ENCODE results near the gene SOX6.

GRCh38 chr11:15987046-15987445, 369.3 kb downstream of the SOX6 start:
- TF ChIP-seq EP300 (IDR thresholded peaks at IDR 0.05; ENCODE audit: low read depth) = no peak
- no peak for TF ChIP-seq POLR2AphosphoS5 (IDR thresholded peaks at IDR 0.05)
